GDM1 (cell line): ENCODE measurements around the gene SLC22A31.
"Not testable (repeated sequence)": the region's sequence is repeated elsewhere in the genome, so short reads cannot be mapped to it uniquely, and the experiment has no call there.

Source experiments
- DNase-seq: peaks from one replicate; lab custom pipeline; 2025; lab: John Stamatoyannopoulos, UW

Gene SLC22A31

GRCh38 chr16:89200124-89200849 is at the start of gene SLC22A31:
TSS of gene SLC22A31 (minus strand) at chr16:89200537. CDS start at chr16:89200501, 36 bp downstream.
- no peak for DNase-seq

DNA sequence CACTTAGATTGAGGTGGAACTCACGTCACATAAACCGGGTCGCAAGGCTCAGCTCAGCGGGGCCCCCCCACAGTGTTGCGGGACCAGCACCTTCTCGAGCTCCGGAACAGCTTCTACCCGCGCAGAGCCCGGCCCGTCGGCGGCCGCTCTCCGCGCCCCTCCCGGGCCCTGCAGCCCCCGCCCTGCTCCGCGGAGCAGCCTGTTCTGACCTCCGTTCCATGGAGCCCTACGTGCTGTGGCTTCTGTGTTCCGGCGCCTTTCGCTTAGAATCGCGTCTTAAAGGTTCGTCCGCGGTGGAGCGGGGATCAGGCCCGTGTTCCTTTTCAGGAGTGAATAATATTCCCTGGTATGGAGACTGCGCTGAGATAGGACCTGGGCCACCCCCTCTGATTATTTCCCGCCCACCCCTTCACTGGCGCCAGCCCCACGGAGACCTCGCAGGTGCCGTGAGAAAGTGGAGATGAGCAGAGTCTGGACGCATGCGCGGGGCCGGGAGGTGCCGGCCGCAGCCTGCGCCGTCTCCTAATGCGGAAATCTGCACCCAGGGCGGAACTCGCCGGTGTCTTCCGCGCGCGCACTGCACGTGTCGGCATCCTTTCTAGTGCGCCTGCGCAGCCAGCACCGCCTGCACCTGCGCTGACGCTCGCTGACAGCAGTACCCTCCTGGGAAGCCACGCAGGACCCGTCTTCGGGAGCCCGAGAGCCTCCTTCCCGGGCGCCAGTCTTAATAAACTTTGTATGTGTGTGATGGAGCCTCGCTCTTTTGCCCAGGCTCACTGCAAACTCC is 48.1 kb upstream of the SLC22A31 start:
- no peak for DNase-seq

DNA sequence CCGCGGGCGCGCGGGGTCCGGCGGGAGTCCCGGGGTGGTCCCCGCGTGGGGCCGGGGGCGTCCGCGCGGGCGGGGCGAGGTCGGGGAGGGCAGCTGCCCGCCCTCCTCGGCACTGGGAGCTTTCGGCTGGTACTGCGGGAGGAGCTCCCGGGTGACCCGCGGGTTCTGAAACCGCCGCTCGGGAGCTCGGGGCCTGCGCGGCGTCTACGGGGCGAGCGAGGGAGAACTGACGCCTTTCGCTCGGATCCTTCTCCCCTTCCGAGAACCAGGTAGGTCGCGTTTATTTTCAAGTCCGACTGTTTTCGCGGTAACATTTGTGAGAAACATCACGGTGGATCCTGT is 47.4 kb upstream of the SLC22A31 start:
- not testable (repeated sequence) for DNase-seq

DNA sequence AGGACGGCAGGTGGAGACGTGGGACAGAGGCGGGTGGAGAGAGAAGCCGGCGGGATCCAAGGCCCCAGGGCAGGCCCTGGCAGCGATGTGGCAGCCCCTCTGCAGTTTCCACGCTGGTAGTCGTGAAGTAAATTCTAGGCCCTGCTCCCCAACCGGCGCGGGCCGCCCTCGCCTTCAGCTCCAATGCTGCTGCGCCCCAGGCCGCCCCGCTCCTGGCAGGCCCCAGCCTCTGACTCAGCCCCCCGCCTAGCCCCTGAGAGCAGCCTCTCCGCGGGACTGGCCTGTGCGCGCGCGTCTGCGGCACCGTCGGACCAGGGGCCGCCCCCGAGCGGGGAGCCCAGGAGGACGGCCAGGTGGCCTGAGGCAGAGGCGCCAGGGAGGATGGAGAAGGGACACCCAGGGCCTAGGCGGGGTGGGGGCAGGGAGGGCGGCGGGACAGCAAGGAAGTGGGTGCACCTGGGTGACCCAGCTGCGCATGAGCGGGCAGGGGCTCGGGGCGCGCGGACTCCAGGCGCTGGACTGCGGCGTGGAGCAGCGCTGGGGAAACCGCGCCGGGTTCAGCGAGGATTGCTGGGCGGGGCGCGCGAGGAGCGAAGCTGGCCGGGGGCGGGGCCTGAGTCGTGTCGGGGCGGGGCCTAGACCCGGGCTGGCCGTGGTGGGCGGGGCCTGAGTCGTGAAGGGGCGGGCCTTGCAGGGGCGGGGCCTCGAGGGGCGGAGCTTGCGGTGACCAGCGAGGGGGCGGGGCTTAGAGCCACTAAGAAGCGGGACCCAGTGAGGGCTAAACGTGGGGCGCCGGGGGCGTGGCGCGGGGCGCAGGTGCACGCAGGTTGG is 46.8 kb upstream of the SLC22A31 start:
- peak; percentile 27 for DNase-seq

DNA sequence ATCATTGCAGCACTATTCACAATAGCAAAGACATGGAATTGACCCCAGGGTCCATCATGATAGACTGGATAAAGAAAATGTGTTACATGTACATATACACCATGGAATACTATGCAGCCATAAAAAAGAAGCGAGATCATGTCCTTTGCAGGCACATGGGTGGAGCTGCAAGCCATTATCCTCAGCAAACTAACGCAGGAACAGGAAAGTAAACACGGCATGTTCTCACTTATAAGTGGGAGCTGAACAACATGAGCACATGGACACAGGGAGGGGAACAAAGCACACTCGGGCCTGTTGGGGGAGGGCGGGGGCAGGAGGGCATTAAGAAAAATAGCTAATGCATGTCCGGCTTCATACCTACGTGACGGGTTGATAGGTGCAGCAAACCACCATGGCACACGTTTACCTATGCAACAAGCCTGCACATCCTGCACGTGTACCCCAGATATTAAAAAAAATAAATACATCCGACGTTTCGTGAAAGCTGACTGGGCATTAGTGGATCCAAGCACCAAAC is 46.1 kb upstream of the SLC22A31 start:
- DNase-seq: no peak

GRCh38 chr16:89244754-89245153 is 44.4 kb upstream of the SLC22A31 start:
- DNase-seq: no peak

GRCh38 chr16:89244264-89244663 is 43.9 kb upstream of the SLC22A31 start:
- DNase-seq: not testable (repeated sequence)

GRCh38 chr16:89243664-89244063 is 43.3 kb upstream of the SLC22A31 start:
- no peak for DNase-seq

GRCh38 chr16:89242795-89243200 is 42.5 kb upstream of the SLC22A31 start:
- DNase-seq: no peak

DNA sequence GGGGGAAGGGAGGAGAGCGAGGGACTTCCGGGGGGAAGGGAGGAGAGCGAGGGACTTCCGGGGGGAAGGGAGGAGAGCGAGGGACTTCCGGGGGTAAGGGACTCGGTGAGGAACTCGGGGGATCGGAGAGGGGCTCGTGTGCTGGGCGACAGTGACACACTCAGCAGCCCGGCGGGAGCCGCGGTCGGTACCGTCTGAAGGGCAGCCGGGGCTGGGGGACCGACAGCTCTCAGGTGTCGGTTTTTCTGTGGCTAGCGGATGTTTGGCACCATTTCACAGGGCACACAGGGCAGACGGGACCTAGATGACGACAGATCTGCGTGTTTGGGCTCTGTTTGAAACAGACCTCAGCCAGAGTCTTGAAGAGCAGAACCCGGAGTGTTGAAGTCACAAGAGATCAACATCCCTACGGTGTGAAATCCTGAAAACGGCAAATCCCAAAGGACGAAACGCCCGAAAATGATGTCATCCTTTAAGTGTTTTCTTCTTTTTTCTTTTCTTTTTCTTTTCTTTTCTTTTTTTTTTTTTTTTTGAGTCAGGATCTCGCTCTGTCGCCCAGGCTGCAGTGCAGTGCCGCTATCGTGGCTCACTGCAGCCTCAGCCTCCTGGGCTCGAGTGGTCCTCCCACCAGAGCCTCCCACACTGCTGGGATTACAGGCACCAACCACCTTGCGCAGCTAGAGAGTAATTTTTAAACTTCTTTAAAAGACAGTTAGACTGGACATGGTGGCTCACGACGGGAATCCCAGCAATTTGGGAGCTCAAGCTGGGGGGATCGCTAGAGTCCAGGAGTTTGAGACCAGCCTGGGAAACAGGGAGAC is 41.1 kb upstream of the SLC22A31 start:
- DNase-seq: peak; percentile 36

DNA sequence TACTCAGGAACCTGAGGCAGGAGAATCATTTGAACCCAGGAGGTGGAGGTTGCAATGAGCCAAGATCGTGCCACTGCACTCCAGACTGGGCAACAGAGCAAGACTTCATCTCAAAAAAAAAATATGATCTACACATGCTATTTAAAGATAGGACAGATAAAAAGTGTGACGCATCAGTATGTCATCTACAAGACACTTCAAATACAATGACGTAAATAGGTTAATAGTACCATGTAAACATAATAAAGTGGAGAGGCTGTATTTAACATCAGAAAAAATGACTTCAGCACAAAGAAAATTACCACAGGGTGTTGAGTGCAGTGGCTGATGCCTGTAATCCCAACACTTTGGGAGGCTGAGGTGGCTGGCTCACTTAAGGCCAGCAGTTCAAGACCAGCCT is 37.4 kb upstream of the SLC22A31 start:
- DNase-seq: no peak

- DNase-seq: no peak
Observed at GRCh38 chr16:89233678-89234490, 33.5 kb upstream of the SLC22A31 start.

DNA sequence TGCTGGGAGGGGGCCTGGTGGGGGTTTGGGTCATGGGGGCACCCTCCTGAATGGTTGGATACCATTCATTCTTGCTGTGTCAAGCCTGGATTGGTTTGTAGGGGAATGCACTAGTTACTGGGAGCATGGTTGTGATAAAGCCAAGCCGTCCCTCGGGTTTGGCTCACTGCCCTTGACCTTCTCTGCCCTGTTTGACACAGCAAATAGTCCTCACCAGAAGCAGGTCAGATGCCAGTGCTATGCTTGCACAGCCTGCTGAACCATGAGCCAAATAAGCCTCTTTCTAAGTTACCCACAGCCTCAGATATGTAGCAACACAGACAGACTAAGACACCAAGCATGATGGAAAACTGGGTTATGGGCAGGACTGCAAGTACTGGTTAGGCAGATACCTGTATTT is 31.8 kb upstream of the SLC22A31 start:
- no peak for DNase-seq

- no peak for DNase-seq
Observed at GRCh38 chr16:89230255-89230654, 29.9 kb upstream of the SLC22A31 start.

GRCh38 chr16:89224665-89225064 is 24.3 kb upstream of the SLC22A31 start:
- DNase-seq: no peak

- no peak for DNase-seq
Observed at GRCh38 chr16:89222931-89223330, 22.6 kb upstream of the SLC22A31 start.

GRCh38 chr16:89221604-89222003 is 21.3 kb upstream of the SLC22A31 start:
- no peak for DNase-seq

DNA sequence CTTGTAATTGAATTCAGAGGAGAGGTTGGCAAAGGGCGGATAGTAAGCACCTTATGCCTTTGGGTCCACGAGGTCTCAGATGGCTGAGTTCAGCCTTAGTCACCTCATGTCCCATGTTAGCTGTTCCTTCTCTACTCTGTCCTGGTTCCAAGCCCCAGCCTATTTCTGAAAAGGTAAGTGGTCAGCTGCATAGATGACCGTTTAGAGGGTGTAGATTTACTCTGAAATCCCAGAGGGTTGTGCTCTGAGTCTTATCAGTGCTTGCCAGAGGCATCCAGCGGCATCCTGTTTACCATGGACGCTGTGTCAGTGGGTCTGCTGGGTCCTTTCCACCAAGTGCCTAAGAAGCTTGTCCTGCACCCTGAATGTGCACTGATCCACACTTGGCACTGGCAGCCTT is 19.0 kb upstream of the SLC22A31 start:
- DNase-seq: no peak

DNA sequence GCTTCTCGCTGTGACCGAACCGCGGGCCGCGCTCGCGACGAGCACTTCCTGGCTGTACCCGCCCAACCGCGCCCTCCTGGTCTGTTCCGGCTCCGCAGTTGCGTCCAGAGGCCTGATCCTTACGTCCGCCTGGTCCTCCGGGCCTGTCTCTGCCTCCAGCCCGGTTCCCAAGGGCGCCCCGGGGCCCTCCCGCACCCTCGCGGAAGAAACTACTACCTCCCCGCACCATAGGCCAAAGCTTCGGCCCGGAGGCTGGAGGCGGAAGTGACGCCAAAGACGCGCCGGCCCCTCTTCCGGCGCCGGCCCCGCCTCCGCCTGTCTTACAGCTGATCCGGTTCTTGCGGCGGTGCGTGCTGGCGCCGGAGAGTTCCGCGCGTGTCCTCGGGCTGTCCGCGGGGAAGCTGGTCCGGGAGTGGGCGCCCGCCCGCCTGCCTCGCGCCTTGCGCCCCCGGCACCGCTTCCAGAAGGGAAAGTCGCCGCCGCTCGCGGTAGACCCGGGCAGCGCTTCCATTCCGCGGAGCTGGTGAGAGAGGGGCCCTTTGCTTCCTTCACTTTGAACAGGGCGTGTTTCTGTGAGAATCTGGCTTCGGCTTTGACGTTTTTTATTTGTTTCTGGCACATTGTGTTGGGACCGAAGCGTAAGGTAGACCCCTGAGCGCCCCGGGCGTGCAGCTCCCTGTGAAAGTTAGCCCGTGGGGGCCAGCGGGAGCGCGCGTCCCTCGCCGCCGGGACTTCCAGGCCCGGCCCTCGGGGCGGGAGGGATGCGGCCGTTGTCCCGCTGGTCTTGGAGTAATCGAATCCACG is 17.3 kb upstream of the SLC22A31 start, which contains the start of gene ZNF778:
ZNF778 (plus strand) TSS at position 316 of the 804 bp plus-strand sequence. CDS start 3,425 bp downstream, outside the sequence.
- peak; percentile 74 for DNase-seq

DNA sequence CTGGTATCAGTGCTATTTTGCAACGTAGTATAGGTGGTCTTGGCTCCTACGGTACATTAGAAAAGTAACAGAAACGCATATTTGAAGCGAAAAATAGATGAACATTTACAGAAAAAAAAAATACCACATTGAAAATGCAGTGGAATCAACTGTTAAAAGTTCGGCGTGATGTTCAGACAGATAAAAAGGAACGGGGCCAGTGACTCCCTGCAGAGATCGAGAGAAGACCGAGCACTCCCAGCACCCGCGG is 16.7 kb upstream of the SLC22A31 start:
- no peak for DNase-seq
